GM19099 (cell line): ENCODE results near the gene HS3ST3B1.

Experiments used
- POLR2A ChIP-seq: IDR thresholded peaks from 3 replicates; pipeline ENCODE4 v1.6.1; 2011; ENCODE audit warnings: low read depth; ENCODE audit not compliant: insufficient read length; ENCODE audit errors: extremely low read depth

HS3ST3B1 gene

DNA sequence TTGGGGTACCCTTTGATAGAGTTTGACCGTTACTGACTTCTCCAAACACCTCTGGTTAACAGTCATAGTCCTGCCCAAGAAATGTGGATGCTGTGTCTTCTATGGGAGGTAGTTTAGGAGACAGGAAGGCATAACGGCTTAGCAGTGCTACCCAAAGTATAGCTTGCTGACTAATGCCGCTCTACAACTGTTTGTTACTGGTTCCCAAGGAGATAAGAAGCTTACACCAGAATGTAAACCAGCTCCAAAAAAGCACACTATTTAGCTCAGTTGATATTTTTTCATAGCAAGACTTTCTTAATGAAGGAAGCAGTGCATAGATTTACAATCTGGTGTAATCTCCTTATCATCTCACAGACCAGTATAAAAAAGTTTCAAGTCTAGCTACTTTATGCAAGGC lies 95.7 kb downstream of the HS3ST3B1 start:
- TF ChIP-seq POLR2A = no peak

DNA sequence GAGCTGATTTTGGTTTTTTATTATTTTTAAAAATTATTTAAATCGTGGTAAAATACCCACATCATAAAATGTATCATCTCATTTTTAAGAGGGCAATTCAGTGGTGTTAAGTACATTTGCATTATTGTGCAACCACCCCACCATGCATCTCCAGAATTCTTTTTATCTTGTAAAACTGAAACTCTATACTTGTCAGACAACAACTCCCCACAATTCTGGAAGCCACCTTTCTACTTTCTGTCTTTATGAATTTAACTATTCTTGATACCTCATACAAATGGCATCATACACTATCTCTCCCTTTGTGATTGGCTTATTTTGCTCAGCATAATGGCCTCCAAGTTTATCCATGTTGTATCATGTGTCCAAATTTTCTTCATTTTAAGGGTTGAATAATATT lies 97.9 kb downstream of the HS3ST3B1 start:
- no peak for TF ChIP-seq POLR2A
